ENCODE results near the gene CRYM.
"Not testable (repeated sequence)": the region's sequence is repeated elsewhere in the genome, so short reads cannot be mapped to it uniquely, and the experiment has no call there.

CRYM gene

DNA sequence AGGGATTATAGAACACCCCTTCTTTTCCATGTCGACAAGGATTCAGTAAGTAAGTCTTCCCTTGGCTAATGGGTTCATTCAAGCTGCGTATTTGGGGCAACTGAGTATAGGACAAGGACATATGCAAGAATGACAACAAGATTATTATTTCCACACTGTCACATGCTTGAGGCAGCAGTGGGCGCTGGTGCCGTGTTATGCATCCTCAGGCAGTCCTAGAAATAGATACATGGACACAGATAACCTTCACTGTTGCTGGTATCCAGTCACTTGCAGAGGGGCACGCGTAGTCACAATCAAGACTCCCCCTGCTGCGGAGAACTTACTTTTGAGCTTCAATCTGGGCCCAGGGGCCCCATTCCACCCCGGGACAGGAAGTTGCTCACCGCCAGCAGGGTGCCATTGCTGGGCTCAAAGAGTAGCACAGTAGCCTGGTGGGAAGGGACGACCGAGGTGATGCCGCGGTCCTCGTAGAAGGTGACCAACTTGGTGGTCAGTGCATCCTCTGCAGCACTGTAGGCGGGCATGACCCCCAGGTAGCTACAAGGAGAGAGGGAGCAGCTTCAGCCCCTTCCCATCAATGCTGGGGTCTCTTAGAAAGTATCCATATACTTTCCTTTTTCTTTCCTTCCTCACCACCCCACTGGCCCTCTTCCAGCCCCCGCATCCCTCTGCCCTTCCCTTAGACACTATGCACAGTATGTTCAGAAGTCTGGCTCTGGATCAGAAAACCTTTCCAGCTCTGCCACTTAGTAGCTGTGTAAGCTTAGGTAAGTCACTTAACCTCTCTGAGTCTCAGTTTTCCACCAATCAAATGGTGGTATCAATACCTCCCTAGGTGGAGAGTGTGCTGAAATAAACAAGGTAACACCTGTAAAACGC is 804 bp downstream of the CRYM start:
- no peak for DNase-seq

DNA sequence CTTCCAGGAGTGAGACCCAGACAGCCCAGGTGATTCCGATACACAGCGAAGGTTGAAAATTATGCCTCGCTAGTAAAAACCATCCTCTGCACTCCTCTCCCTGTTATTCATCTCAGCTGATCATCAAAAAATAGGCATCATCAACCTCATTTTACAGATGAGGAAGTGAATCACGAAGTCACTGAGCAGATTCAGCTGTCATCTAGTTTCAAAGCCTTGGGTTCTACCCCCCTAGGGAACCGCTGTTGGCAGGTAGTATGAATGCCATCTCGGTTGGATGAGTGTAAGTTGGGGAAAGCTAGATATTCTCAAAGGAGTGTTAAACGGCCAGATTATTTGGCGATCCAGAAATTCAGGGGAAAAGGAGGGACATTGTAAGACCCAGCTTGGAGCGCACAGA is 2.0 kb downstream of the CRYM start:
- no peak for DNase-seq

DNA sequence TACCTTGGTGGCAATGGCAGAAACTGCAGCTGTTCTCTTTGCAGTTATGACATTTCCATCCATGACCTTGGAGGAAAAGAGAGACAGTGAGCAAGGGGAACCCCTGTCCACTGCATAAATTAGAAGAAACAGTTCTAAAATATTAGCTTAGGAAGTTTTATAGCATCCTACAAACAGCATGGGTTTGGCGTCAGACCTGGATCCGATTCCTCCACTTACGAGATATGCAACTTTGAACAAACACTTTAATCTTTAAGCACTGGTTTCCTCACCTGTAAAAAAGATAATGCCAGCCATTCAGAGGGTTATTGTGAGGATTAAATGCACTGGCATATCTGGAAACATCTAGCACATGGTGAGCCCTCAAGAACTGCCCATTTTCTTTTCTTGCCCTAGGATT is 2.6 kb downstream of the CRYM start:
- no peak for DNase-seq

- DNase-seq: no peak
These were observed 3.8 kb downstream of the CRYM start for GRCh38 chr16:21274172-21274726.

DNA sequence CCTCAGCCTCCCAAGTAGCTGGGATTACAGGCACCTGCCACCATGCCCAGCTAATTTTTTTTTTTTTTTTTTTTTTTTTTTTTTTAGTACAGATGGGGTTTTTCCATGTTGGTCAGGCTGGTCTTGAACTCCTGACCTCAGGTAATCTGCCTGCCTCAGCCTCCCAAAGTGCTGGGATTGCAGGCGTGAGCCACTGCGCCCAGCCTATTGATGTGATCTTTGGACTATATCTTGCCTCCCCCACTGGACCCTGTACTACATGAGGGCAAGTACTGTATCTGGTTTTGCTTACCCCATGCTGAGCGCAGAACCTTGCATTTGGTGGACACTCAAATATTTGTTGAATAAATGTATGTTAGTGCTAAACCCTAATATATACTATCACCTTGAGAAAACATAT is 5.3 kb downstream of the CRYM start:
- not testable (repeated sequence) for DNase-seq

DNA sequence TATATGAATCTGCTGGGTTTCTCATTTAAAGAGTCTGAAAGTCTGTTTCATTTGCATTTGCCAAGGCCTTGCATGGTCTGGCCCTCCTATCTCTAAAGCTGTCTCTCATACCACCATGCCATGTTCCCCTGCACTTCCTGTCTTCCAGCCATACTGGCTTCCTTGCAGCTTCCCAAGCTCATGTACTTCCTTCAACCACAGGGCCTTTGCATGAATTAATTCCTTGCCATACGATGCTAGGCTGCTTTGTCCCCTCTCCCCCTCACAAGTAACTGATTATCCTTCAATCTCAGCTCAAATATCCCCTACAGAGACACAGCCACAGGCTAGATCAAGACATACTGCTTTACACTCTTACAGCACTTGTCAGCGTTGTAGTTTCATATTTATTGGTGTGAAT is 5.8 kb downstream of the CRYM start:
- no peak for DNase-seq

GRCh38 chr16:21268236-21268635 is 9.9 kb downstream of the CRYM start:
- DNase-seq: no peak

DNA sequence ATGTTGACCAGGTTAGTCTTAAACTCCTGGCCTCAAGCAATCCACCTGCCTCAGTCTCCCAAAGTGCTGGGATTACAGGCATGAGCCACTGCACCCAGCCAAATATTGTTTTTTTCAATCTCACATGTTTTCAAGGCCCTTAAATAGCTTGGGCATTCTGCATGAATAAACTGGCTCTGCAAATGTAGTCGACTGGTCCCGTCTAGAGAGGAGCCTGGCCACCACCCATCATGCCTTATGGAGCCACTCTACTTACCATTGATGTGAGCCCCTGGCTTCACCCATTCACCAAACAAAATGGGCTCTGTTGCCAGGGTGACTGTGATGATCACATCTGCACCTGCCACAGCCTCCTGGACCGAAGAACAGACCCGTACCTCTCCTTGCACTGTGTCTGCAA is 10.8 kb downstream of the CRYM start:
- no peak for DNase-seq

- DNase-seq: no peak
These were observed 12.8 kb downstream of the CRYM start for GRCh38 chr16:21265104-21265837.

GRCh38 chr16:21264571-21265036 is 13.5 kb downstream of the CRYM start:
- no peak for DNase-seq

DNA sequence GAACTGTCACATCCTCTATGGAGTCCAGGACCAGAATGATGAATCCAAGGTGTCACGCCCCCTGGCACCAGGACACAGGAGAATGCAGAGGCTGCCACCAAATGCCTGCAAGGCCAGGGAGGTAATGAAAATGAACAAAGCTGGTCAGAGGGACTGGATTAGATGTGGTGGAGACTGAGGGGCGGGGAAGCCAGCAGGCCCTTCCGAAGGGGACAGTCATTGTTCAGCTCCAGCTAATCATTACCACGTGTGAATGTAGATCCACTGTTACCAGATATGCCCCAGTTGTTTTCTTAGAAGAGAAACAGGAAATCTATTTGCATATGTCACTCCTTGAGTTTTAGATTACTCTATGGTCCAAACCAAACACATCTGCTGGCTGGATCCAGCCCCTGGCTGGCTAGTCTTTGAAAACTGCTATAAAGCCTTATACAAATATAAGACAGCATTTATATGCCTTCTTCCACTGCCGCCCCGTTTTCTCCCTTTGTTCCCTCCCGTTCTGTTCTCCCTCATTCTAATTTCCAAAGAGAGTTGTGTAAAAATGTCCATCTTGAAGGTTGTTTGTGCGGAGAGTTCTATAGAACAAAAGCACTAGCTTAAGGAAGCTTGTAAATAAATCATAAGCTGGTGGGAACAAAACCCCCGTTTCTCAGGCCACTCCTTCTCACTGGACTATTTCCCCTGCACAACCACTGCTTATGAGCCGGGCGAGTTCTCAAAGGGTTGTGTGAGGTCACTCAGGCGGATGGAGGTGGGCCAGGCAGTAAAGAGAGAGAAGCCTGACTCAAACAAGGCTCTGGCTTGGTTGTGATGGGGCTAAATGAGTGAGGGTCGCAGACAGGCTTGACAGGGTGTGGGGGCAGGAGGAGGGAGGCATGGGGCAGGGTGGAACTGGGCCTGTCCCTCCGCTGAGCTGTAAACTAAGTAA is 14.2 kb downstream of the CRYM start:
- peak; percentile 53 for DNase-seq

GRCh38 chr16:21262779-21263639 is 15.1 kb downstream of the CRYM start:
- no peak for DNase-seq

DNA sequence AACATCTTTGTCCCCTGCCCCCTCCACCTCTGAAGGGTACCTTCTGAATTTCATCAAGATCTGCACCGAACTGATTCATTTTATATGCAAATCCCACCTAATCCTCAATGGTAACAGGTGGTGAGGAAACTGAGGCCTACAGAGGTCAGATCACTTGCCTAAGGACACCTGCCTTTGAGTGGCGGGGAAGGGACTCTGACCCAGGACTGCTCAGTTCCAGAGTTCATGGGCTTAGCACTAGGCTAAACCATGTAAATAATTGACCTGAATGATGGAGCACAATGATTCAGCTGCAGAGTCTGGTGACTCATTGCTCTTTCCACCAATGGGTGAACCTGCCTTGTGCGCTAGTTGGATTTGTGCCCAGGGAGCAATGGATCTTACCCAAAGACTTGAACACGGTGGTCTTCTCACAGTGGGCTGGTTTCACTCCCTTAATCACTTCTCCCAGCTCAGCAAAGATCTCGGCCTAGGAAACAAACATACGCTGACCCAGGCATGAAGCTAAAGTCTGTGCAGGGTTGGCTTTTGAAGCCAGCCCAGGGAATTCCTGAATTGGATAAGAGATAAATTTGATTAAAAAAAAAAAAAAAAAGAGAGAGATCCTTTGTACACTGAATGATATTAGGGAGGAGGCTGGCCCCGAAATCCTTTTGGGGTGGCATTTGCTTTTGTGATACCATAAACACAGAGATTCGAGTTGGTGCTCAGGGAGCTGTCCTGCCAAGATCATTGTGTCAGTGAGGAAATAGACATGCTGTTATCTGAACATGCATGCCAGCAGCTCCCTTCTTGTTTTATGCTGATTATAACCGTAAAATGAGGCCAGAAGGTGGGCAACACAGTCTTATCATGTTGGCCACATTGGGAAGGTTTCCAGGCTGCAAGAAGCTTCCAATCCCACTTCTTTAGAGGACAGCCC is 17.0 kb downstream of the CRYM start:
- DNase-seq: peak; percentile 86

DNA sequence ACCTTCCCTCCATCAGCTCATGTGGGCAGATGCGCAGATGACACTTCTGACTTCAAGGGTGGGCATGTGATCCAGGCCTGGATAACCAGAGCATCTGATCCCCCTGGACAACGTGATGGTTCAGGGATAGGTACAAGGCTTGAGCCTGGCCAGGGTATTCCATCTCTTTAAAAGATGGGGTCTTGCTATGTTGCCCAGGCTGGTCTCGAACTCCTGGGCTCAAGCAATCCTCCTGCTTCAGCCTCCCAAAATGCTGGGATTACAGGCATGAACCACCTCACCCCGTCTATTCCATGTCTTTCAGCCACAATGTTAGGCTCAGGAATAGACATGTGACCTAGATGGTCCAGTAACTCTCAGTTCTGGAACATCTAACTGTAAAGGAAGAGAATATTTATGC is 20.8 kb downstream of the CRYM start:
- no peak for DNase-seq

DNA sequence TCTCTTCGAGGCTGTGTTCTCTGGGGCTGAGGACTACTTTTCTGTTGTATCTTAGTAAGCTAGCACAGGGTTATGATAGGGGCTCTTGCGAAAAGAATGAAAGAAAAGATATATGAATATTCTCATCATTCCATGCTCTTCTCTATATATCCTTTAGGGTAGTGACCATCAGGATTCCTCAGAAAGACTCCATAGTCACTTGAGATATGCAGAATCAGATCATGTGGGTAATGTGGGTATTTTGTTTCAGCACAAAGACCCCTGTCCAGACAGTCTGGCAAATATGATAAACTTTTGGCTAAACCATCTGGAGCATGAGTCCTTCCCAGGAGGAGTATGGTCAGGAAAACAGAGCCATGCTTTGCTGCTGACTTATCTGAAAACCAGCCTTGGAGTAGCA is 21.5 kb downstream of the CRYM start:
- no peak for DNase-seq

- DNase-seq: no peak
These were observed 24.6 kb downstream of the CRYM start for GRCh38 chr16:21253470-21253869.

DNA sequence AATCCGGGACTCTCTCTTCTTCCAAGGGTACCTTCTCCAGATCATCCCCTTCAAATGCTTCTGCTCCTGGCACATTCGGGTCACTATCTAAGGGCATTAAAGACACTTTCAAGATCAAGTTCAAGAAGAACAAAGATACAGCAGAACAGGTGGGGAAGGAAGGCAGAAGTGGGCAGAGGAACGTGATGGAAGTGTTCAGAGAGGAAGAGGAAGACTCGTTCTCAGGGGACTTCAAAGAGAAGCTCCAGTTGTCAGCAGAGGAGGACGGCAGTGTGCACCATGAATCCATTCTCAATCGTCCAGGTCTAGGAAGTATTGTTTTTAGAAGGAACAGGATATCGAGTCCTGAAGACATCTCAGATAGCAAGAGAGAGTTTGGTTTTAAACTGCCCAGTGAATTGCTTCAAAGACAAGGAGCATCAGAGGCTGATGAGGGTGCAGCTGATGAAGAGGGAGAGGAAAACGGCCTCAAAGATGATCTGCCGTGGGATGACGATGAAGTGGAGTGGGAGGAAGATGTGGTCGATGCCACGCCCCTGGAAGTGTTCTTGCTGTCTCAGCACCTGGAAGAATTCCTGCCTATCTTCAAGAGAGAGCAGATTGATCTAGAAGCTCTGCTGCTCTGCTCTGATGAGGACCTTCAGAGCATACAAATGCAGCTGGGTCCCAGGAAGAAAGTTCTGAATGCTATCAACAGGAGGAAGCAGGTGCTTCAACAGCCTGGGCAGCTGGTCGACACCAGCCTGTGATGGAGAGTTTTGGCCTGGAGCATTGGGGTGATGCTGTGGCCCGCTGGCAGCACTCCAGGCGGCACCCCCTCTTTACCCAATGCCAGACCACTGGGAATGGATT is 27.8 kb downstream of the CRYM start:
- no peak for DNase-seq

DNA sequence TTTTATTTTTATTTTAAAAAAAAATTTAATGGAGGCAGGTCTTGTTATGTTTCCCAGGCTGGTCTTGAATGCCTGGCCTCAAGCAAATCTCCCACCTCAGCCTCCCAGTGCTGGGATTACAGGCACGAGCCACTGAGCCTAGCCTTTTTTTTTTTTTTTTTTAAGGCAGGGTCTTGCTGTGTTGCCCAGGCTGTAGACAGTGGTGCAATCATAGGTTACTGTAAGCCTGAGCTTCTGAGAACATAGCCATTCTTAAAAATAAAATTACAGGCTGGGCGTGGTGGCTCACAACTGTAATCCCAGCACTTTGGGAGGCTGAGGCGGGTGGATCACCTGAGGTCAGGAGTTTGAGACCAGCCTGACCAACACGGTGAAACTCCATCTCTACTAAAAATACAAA is 29.9 kb downstream of the CRYM start:
- DNase-seq: not testable (repeated sequence)

DNA sequence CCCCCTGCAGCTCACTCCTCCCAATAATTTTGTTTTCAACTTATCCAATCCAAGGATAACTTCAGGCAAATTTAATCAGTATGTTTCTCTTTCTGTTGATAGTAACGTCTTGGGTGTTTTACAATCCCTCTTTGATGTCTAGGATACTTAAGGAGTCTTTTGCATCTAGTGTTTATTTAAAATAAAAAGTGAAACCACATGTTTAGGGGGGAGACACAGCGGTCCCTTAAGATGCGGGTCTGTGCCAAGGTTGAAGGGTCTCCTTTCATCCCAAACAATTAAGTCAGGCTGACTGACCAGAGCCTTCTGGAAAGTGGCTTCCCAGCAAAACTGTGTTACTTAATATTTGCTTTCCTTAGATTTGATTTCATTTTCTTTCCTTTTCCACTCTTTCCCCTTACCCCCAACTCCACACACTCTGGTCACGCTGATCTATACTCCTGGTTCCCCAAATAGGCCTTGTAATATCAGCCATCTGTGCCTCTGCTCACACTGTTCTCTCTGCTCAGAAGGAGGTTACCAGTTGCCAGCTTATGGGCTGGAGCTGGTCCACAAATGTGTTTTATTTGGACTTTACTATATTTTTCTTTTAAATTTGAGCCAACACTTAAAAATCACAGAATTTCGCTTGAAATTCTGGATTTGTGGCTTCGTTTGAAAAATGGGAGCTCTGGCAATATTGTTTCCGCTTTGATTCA is 33.4 kb downstream of the CRYM start:
- DNase-seq: no peak
